GM18873 (cell line): Measurements from ENCODE around the gene PODN.

Experiments
- ATAC-seq: cut with Tn5 transposase; IDR thresholded peaks from one replicate; pipeline ENCODE4 v1.9.1; 2021; ENCODE audit warnings: mild to moderate bottlenecking, moderate library complexity, moderate number of reproducible peaks; ENCODE audit not compliant: unreplicated experiment, low FRiP score

Gene PODN

DNA sequence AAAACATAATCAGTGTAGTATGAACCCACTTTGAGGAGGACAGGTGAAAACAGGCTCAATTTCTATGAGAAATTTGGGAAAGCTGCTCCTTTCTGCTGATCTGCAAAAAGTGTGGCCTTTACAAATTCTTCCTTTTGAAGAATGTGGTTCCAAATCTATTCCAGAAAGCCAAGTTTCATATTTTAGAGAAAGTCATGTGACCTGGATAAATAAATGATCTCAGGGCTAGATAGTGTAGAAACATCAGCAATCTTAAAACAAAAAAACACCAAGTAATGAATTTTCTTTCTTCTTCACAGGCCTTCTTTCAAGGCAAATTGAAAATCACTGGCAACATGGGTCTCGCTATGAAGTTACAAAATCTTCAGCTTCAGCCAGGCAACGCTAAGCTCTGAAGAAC, 11.7 kb upstream of the PODN start:
- ATAC-seq: no peak

DNA sequence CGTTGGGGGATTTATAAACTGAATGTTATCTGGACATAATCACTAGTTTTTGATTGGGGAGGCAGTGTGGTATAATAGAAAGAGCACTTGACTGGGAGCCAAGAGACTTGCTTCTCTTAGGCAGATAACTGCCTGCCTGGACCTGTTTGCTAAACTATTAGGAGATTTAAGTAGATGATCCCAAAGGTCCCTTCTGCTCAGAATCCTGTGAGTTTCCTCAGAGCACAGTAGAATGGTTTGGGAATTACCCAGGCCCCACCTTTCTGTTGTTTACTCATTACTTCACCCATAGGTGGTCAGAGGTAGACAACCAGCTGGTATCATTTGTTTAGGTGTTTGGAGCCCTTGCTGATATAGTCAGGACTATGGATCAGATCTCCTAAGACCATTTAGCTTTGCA, 10.3 kb upstream of the PODN start:
- no peak for ATAC-seq

DNA sequence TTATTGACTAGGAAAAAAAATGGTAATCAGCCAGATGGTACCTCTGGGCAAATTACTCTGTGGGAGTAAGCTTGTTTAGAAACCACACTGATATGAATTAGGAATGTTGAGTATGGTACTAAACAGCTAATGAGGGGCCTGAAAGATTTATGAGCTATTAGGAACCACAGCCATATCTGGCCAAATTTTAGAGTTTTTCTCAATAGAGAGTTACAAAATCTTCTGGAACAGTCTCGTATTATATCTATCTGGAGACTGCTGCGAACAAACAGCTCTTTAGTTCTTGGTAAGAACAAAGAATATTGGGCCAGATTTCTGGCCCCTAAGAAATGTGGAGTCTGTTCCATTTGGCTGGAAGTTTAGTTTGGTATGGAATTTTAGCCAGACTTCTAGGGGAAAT, 4.9 kb upstream of the PODN start:
- no peak for ATAC-seq

DNA sequence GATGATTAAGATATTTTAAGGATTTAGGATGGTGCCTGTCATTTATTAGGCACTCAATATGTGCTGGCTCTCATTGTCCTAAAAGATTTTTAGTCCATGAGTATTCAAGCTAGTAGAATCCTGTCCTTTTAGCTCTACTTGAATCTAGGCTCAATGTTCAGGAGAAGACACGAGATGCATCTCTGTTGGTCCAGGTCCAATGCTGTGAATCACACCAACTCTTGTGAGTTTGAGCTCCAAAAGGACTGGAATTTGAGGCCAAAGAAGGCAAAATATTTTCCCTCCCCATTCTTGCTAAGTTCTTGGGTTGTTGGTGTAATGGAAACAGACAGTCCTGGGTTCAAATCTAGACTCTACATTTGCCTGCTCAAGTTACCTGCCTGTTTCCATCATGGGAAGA, 1.4 kb upstream of the PODN start:
- ATAC-seq: no peak

DNA sequence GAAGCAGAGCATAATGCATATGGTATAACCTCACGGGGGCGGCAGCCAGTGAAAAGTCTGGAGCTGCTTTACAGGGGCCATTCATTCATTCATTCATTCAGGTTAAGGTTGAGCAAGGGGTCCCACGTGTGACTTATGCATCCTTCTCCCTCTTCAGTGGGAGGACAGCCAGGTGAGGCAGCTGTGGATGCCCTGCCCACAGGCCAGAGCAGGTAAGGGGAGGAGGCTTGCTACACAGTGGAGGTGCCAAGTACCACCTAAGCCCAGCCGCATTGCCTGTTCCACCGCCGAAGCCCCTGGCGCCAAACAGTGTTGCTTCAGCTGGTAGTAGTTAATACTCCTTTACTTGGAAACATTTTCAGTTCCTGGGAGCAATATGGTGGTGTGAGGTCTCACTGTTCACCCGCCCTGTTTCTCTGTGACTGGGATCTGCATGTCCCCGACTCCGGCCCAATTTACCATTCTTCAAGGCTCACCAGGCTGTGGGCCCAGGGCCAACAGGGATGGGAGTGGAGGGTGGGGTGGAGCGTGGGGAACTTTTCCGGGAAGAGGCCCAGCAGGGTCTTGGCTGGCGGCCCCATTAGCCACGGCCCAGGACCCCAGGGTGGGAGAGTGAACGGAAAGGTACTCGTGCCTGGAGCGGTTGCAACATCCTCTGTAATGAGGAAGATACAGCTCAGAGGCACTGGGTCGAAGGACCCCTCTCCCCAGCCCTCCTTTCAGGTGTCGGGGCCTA, 722 bp upstream of the PODN start:
- ATAC-seq: no peak

DNA sequence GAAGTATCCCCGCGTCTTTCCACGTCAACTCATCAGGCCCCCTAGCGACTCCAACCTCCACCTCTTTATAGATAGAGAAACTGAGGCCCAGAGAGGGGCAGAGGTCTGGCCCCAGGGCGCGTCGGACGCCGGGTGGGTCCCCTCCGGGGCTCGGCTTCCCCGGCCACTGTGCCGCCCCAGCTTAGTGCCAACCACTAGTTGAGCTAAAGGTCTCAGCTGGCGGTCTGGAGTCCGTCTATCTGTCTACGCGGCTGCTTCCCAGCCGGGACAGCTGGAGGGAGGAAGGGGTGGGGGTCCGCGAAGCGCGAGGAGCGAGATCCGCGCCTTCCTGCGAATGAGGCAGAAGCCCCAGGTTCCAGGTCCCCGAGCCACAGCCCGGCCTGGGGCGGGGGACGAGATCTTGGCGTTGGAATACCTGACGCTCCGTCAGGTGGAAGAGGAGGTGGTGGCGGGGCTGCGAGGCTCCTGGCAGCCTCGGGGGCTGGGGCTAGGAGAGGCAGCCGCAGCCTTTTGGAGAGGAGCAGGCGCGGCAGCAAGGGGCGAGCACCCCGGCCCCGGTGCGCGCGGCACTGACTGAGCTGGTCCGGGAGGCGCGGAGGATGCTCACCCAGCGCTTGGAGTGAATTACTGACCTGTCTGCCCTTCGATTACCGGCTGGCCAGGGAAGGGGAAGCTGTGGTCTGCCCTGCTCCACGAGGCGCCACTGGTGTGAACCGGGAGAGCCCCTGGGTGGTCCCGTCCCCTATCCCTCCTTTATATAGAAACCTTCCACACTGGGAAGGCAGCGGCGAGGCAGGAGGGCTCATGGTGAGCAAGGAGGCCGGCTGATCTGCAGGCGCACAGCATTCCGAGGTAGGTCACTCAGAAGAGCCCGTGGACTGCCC, 937 bp downstream of the PODN start:
- no peak for ATAC-seq

DNA sequence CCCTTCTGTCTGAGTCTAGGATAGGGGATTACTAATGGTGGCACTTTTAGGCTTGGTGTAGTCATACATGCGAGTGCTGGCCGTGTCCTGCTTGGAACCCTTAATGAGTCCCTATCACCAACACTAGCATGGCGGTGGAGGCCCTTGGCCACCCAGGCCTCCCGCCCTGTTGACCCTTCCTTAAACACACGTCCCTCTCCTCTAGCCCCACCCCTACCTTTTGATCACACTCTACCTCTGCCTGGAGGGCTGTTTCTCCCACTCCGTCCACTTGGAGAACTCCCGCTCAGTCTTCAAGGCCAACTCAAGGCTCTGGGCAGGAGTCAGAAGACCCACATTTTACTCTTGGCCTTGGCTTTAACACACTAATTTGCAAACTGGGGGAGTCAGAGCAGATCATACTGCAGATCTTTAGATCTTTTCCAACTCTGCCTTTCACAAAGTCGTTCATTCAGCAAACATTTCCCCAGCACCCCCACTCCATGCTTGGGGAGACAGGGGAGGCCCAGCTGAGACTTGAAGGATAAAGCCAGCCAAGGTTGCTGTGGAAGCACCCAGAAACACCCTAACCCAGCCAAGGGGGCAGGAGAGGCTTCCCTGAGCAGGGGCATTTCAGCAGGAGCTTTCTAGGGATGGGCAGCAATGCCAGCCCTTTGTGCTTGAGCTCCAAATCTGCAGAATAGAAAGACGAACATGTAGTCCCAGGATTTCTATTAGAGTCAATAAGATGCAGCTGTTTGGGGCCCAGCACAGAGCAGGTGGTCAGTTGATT, 1.9 kb downstream of the PODN start:
- no peak for ATAC-seq

DNA sequence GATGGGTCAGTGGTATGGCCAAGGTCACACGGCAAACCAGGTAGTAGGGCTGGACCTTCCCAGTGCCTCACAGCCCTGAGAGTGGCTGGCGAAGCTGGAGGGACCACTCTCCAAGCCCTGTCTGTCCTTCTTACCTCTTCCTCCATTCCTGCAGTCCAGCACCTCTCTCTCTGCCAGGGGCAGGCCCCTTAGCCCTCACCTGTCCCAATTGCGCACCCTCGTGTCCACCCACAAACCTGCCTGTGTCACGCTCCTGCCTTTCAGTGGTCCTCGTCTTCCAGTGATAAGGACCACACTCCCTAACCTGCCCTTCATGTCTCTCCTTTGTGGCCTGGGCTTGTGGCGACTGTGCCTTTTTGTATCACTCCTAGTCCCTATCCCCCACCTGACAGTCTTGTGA, 3.4 kb downstream of the PODN start:
- no peak for ATAC-seq

DNA sequence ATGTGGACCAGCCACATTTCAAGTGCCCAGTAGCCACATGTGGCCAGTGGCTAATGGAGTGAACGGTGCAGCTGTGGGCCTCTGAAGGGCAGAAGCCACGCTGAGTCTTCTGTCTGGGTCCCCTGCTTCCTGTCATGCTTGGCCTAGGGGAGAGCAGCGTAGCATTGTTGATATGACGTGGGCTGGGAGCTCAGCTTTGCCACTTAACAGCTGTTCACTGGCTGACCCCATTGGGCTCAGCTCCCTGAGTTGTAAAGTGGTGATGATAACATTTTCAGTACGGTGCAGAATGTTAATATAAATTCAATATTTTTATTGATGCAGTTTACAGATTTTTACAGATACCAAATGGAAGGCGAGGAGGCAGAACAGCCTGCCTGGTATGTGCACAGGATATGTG, 4.5 kb downstream of the PODN start:
- ATAC-seq: no peak

DNA sequence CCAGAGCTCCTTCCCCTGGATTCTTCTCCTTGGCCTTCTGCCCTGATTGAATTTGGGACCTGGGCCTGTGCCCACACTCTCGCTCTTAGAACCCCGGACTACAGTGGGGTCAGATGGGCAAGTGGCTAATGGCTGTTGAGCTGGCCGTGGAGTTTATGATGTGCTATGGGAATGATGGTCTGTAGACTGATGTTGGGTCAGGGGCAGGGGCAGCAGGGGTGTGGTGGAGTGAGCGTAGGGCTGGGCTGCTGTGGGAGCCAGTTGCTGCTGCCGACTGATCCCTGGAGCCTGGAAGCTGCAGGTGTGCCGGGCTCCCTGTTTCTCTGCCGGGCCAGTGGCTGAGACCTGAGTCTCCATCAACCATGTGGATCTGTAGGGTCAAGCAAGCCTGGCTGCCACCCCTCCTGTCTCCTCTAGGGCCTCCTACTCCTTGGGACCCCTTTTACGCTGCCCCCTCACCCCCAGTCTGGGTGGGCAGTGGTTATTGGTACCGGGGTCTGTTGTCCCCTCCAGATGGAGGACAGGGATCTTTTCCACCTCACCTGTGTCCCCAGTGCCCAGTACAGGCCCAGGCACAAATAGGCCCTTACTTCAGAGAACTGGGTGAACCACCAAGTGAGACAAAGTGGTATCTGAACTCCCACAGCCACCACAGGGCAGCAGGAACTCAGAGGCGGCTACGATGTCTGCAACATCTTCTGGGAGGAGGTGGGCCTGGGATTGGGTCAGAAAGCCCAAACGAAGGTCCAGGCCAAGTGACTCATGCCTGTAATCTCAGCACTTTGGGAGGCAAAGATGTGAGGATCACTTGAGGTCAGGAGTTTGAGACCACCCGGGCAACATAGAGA, 5.1 kb downstream of the PODN start:
- no peak for ATAC-seq

DNA sequence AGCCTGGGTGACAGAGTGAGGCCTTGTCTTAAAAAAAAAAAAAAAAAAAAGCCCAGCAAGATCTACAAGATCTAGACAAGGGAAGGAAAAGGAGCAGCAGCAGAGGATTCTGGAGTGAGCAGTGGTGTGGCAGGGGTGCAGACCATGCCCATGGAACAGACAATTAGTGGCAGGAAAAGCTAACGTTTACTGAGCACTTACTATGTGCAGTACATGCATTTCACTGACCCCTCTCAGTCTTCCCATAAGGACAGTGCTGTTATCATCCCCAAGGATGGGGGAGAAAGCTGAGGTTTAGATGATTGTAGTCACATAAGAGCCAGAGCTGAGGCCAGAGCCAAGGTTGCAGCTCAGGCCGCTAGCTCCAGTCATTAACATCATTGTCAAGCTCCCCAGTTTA, 5.9 kb downstream of the PODN start:
- ATAC-seq: no peak

DNA sequence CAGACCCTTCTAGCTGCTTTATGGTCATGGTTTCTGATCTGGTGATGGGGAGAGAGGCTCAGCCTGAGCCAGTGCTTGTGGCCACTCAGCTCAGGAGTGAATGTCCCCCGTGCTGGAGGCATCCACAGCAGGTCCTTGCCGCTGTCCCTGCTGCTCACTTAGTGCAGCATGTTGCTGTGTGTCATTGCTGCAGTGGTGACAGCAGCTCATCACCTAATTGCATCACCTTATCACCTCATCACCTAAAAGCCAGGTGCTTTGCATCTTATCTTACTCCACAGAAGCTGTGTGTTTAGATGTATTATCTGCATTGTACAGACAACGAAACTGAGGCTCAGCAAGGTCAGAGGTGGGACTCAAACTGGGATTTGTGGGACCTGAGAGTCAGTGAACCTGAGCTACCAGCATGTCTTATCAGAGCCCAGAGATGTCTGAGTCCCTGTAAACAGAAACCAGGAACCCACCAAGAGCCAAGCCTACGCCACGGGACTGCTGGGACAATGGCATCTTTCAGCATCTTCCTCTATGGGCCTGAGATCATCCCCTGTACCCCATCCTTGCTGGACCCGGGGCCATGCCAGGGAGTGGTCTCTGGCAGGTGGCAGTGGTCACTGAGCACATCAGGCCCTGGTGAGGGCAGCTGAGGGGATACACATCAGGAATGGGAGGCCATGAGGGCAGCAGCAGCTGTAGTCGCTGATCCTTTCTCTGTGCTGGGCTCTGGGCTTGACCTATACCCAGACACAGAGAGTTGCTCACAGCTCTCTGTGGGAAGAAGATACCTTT, 6.5 kb downstream of the PODN start:
- no peak for ATAC-seq

DNA sequence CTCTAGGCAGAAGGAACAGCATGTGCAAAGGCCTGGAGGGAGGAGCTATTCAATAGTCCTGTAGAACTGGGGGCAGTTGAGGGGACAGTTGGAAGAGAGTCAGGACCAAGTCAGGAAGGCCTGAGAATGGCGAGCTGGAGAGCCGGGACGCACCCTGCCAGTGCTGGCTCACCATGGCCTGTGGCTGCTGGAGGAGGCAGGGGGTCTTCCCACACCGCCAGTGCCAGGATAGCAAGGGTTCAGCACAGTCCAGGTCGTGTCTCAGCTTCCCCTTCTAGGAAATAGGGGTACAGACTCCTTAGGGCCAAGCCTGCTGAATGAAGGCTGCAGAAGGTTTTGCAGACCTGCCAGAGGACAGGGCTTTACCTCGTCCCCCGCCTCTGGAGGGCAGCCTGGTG, 7.3 kb downstream of the PODN start:
- ATAC-seq: no peak

DNA sequence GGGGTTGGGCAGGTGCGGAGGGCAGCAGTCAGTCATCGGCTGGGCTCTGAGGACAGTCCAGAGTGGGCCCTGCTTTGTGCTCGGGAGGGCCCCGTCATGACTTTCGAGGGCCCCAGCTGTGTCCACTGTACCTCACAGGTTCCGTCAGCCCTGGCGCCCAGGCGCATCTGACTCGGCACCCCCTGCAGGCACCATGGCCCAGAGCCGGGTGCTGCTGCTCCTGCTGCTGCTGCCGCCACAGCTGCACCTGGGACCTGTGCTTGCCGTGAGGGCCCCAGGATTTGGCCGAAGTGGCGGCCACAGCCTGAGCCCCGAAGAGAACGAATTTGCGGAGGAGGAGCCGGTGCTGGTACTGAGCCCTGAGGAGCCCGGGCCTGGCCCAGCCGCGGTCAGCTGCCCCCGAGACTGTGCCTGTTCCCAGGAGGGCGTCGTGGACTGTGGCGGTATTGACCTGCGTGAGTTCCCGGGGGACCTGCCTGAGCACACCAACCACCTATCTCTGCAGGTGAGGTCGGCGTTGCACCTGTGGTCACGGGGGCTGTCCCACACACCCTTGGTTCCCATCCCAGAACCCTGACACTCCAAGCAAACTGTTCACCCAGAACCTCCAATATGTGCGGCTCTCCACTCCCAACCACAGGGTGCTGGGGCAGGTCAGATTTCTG, 7.8 kb downstream of the PODN start:
- ATAC-seq: no peak

DNA sequence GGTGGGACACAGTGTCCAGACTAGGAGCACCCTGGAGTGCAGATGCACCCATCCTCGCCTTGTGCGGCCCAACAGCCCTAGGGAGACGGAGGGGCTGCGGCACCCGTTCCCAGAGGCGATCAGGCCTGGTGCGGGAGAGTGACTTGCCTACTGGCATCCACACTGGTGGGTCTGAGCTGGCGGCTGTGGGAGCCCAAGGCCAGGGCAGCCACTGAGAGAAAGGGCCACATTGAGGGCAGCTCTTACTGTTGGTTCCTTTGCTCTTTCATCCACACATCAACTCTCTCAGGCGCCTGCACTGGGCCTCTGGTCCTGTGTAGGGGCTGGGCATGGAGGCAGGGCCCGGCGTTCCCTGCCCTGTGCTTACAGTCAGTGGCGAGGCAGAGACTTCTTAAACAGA, 8.6 kb downstream of the PODN start:
- ATAC-seq: no peak

DNA sequence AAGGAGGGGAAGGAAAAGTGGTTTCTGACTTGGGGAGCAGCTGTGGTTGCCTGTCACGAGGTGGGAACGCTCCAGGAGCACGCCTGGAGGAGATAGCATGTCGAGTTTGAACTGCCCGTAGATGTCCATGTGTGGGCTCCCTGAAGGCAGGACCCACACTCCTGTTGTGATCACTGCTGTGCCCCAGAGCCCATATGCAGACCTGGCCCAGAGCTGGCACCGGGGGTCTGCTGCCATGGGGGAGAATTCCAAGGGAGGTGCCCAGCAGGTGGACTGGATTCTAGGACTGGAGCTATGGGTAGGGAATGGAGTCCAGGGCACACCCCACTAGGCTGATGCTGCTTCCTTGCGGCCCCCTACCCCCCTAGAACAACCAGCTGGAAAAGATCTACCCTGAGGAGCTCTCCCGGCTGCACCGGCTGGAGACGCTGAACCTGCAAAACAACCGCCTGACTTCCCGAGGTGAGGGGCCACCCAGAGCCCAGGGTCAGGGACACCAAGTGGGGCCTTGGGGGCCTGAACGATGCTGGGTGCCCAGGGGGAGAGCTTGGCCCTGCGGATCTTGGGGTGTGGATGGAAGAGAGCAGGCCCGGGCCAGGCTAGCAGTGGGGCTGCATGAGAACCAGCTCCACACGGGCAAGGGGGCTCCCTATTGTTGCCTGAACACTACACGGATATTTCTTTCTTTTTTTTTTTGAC, 9.3 kb downstream of the PODN start:
- no peak for ATAC-seq

DNA sequence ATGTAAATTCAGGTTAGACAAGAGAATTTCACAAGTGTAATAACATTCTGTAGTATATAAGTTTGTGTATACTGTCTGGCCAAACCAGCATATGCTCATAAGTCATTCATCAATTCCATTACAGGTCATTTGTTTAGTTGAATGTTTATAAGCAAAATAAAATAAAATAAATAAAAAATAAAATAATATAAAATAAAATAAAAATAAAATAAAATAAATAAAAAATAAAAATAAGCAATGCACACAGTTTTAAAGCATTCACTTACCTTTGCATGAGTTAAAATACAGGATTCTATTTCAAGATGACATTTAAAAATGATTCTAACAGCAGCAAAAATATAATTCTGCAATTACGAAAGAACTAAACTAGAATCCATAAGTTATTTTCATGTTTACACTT, 9.9 kb downstream of the PODN start:
- ATAC-seq: no peak

DNA sequence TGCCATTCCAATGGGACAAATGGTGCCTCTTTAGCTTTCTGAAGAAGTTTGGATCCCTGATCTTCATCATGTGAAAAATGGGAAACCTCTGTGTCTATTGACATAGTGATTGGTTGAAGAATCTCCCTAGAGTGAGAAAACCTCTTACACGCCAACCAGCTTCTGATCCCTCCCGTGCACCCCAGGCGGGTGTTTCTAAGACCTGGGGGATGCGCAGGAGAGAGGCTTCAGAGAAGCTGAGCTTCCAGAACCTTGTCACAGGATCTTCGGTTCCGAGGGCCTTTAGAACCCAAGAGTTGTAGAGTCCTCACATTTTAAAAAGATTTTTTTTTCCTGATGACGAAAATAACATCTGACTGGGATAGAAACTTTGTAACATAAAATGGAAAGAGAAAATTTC, 11.3 kb downstream of the PODN start:
- ATAC-seq: no peak
